Fibroblast of peridontal ligament (primary cell): ENCODE data around the gene XRCC6.
A peak's percentile ranks its signal among the peaks of the same experiment; 100 is the strongest.
"Not testable (repeated sequence)": the region's sequence is repeated elsewhere in the genome, so short reads cannot be mapped to it uniquely, and the experiment has no call there.

Experiments
- DNase-seq: peaks from one replicate; pipeline ENCODE4 v3.0.0-alpha.2; 2010; ENCODE audit errors: extremely low read depth

XRCC6 gene

GRCh38 chr22:41650821-41651220, 29.7 kb downstream of the XRCC6 start:
- no peak for DNase-seq

GRCh38 chr22:41654322-41654721, 33.2 kb downstream of the XRCC6 start:
- no peak for DNase-seq

GRCh38 chr22:41656556-41656955, 35.5 kb downstream of the XRCC6 start:
- peak; percentile 18 for DNase-seq

- no peak for DNase-seq
Measured at GRCh38 chr22:41657709-41658108, 36.6 kb downstream of the XRCC6 start.

GRCh38 chr22:41658869-41659268, 37.8 kb downstream of the XRCC6 start:
- no peak for DNase-seq

- no peak for DNase-seq
Measured at GRCh38 chr22:41659941-41660340, 38.8 kb downstream of the XRCC6 start.

- DNase-seq: no peak
Measured at GRCh38 chr22:41660416-41660815, 39.3 kb downstream of the XRCC6 start.

- DNase-seq: no peak
Measured at GRCh38 chr22:41661088-41661487, 40.0 kb downstream of the XRCC6 start.

- DNase-seq: no peak
Measured at GRCh38 chr22:41661713-41662112, 40.6 kb downstream of the XRCC6 start.

GRCh38 chr22:41663594-41663993, 42.5 kb downstream of the XRCC6 start:
- not testable (repeated sequence) for DNase-seq

GRCh38 chr22:41664490-41664889, 43.4 kb downstream of the XRCC6 start:
- DNase-seq: no peak

GRCh38 chr22:41664951-41665350, 43.9 kb downstream of the XRCC6 start:
- no peak for DNase-seq

GRCh38 chr22:41668971-41669911, 48.1 kb downstream of the XRCC6 start:
- DNase-seq: peak; percentile 79

GRCh38 chr22:41672096-41672495, 51.0 kb downstream of the XRCC6 start:
- DNase-seq: not testable (repeated sequence)

- peak; percentile 26 for DNase-seq
Measured at GRCh38 chr22:41672780-41673509, 51.9 kb downstream of the XRCC6 start.

- DNase-seq: no peak
Measured at GRCh38 chr22:41674846-41675340, 53.8 kb downstream of the XRCC6 start.

GRCh38 chr22:41676134-41676533, 55.0 kb downstream of the XRCC6 start:
- DNase-seq: no peak

- no peak for DNase-seq
Measured at GRCh38 chr22:41681616-41682015, 60.5 kb downstream of the XRCC6 start.

- DNase-seq: peak; percentile 85
Measured at GRCh38 chr22:41682033-41682807, 61.1 kb downstream of the XRCC6 start.

GRCh38 chr22:41683052-41683451, 62.0 kb downstream of the XRCC6 start:
- no peak for DNase-seq

- no peak for DNase-seq
Measured at GRCh38 chr22:41683616-41684015, 62.5 kb downstream of the XRCC6 start.

GRCh38 chr22:41684194-41684593, 63.1 kb downstream of the XRCC6 start:
- DNase-seq: no peak
